ENCODE results near the gene CDK12. TPM values are rescaled to one million over a fixed set of nuclear protein-coding genes. Genes with fewer than 3 reads are reported as not detected.

CDK12 gene
- polyA plus RNA-seq, 1 of the 3 experiments (the other 2 are of a cell fraction): 11.6 TPM

DNA sequence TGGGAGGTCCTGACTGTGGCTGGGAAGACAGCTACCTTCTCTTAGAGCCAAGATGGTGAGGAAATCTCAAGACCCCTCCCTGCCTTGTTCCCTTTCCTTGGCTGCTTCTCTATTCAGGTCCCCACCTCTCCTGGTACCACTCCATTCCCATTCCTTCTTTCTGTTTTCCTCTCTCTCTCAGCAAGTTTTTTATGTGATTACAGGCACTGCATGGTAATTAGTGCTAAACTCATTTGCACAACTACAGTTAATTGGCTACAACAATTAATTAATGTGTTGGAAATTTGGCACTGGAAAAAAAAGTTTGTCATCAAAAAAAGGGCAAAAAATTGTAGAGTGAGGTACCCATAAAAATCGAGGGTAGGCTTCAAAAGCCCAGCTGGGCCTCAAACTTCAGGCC is 101.1 kb downstream of the CDK12 start:
- Histone ChIP-seq H3K27me3 (ENCODE audit: insufficient read depth) (no peaks in the 10 kb centered on the region), H3K79me2 (ENCODE audit: insufficient read depth) (no peaks in the 10 kb centered on the region), H3K9ac (no peak overlapping the region), H2AFZ (ENCODE audit: low read depth) (no peak overlapping the region), H3K4me3 (ENCODE audit: low read depth in 2 of 2, low read length in 1 of 2) (no peak overlapping the region), H3K9me2 (no peaks in the 10 kb centered on the region), H3K27ac (ENCODE audit: low read depth in 2 of 2, low read length in 1 of 2) (no peak overlapping the region; a peak in 1 of 4 replicates), H3F3A (replicated peaks; ENCODE audit: insufficient read depth) (no peaks in the 10 kb centered on the region), H4K20me1 (ENCODE audit: insufficient read depth) (no peaks in the 10 kb centered on the region), H3K4me1 (ENCODE audit: control insufficient read depth in 1 of 2, insufficient read depth in 2 of 2, low read depth in 1 of 2, low read length in 1 of 2) (peaks cover 0 to 7% of the 10 kb centered on the region in 2 experiments; a peak in 1 of 4 replicates), H3K4me2 (no peak overlapping the region), H3K9me3 (no peaks in the 10 kb centered on the region), H3K36me3 (replicated peaks in 1 of 2; ENCODE audit: control insufficient read depth in 1 of 2, insufficient read depth in 2 of 2, low read length in 1 of 2) (peaks cover 13 to 18% of the 10 kb centered on the region in 2 experiments)
- 40% methylated on average over 1 of the region's 1 CpG for WGBS (ENCODE audit: low lambda C conversion rate)
- CTCF ChIA-PET: interaction anchor here (0.6 to 19.7 kb wide), 6 partner anchors 14 to 299 kb away, joined by 3 to 483 read pairs (median 5); partner anchors contain the start of gene PPP1R1B
- POLR2A ChIA-PET: no interaction called here
- DNase-seq: no peak
- TF ChIP-seq USF2 (IDR thresholded peaks at IDR 0.05; ENCODE audit: borderline replicate concordance, low read depth, low read length) (no peak), CHD2 (IDR thresholded peaks at IDR 0.05; ENCODE audit: low read length, partially characterized antibody) (no peak), RXRA (IDR thresholded peaks at IDR 0.05; ENCODE audit: borderline replicate concordance, low read depth) (no peak), MEF2A (IDR thresholded peaks at IDR 0.05; ENCODE audit: borderline replicate concordance, low read depth) (no peak), ELF1 (IDR thresholded peaks at IDR 0.05) (no peak), RFX5 (IDR thresholded peaks at IDR 0.05; ENCODE audit: low read length) (no peak), MXI1 (IDR thresholded peaks at IDR 0.05; ENCODE audit: low read depth, low read length) (no peak), EP300 (IDR thresholded peaks at IDR 0.05; ENCODE audit: borderline replicate concordance in 1 of 2, low read depth in 1 of 2, low read length in 1 of 2) (no peak), FOXM1 (IDR thresholded peaks at IDR 0.05; ENCODE audit: low read depth) (no peak), YY1 (IDR thresholded peaks at IDR 0.05; ENCODE audit: low read depth) (no peak), TEAD4 (IDR thresholded peaks at IDR 0.05; ENCODE audit: borderline replicate concordance, insufficient read depth) (no peak), REST (IDR thresholded peaks at IDR 0.05; ENCODE audit: low read depth, low read length) (no peak)

- H3K27me3 ChIP-seq (ENCODE audit: insufficient read depth): no peaks in the 10 kb centered on the region
- H3K79me2 ChIP-seq (ENCODE audit: insufficient read depth): no peaks in the 10 kb centered on the region
- no peak overlapping the region for H2AFZ ChIP-seq (ENCODE audit: low read depth)
- no peaks in the 10 kb centered on the region for H3K9me3 ChIP-seq
- H4K20me1 ChIP-seq (ENCODE audit: insufficient read depth): no peaks in the 10 kb centered on the region
- WGBS (ENCODE audit: low lambda C conversion rate): 81% methylated on average over 7 of the region's 7 CpGs
- no peak for DNase-seq
- no peak overlapping the region for H3K4me2 ChIP-seq
- no peak overlapping the region for H3K4me3 ChIP-seq (ENCODE audit: low read depth in 2 of 2, low read length in 1 of 2)
- H3K27ac ChIP-seq (ENCODE audit: low read depth in 2 of 2, low read length in 1 of 2): no peak overlapping the region; a peak in 1 of 4 replicates
- ChIA-PET CTCF (interaction anchor here (1.1 to 19.7 kb wide), 5 partner anchors 13 to 61 kb away, joined by 3 to 483 read pairs (median 37); partner anchors contain the start of gene PPP1R1B), POLR2A (no interaction called here)
- peaks cover 12 to 23% of the 10 kb centered on the region in 2 experiments for H3K36me3 ChIP-seq (replicated peaks in 1 of 2; ENCODE audit: control insufficient read depth in 1 of 2, insufficient read depth in 2 of 2, low read length in 1 of 2)
- no peaks in the 10 kb centered on the region for H3F3A ChIP-seq (replicated peaks; ENCODE audit: insufficient read depth)
- H3K4me1 ChIP-seq (ENCODE audit: control insufficient read depth in 1 of 2, insufficient read depth in 2 of 2, low read depth in 1 of 2, low read length in 1 of 2): peaks cover 0 to 7% of the 10 kb centered on the region in 2 experiments; a peak in 1 of 4 replicates
- TF ChIP-seq YY1 (IDR thresholded peaks at IDR 0.05; ENCODE audit: low read depth) (no peak), EP300 (IDR thresholded peaks at IDR 0.05; ENCODE audit: borderline replicate concordance in 1 of 2, low read depth in 1 of 2, low read length in 1 of 2) (no peak), TAF1 (IDR thresholded peaks at IDR 0.05; ENCODE audit: borderline replicate concordance, low read depth, low read length) (no peak), REST (IDR thresholded peaks at IDR 0.05; ENCODE audit: low read depth, low read length) (no peak), FOSL2 (IDR thresholded peaks at IDR 0.05; ENCODE audit: borderline replicate concordance, low read depth) (no peak), GATA2 (CRISPR knock-in tag; IDR thresholded peaks at IDR 0.05) (no peak)
- TF ChIP-seq, protein P1, sequence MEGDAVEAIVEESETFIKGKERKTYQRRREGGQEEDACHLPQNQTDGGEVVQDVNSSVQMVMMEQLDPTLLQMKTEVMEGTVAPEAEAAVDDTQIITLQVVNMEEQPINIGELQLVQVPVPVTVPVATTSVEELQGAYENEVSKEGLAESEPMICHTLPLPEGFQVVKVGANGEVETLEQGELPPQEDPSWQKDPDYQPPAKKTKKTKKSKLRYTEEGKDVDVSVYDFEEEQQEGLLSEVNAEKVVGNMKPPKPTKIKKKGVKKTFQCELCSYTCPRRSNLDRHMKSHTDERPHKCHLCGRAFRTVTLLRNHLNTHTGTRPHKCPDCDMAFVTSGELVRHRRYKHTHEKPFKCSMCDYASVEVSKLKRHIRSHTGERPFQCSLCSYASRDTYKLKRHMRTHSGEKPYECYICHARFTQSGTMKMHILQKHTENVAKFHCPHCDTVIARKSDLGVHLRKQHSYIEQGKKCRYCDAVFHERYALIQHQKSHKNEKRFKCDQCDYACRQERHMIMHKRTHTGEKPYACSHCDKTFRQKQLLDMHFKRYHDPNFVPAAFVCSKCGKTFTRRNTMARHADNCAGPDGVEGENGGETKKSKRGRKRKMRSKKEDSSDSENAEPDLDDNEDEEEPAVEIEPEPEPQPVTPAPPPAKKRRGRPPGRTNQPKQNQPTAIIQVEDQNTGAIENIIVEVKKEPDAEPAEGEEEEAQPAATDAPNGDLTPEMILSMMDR (IDR thresholded peaks at IDR 0.05): no peak
- no peaks in the 10 kb centered on the region for H3K9me2 ChIP-seq
- H3K9ac ChIP-seq: no peak overlapping the region
Measured at GRCh38 chr17:39562976-39563375, 101.7 kb downstream of the CDK12 start.

Measured in SK-N-SH (cell line).